ENCODE results near the gene SNCAIP.

Gene SNCAIP

GRCh38 chr5:122435761-122436160, 123.7 kb downstream of the SNCAIP start:
- Histone ChIP-seq H3K27me3 (ENCODE audit: insufficient read depth, poor library complexity, severe bottlenecking) (no peaks in the 10 kb centered on the region), H3K4me3 (replicated peaks; ENCODE audit: insufficient read depth, low read length) (no peak overlapping the region), H3K27ac (replicated peaks) (no peak overlapping the region)
- TF ChIP-seq GABPA (IDR thresholded peaks at IDR 0.05; ENCODE audit: low read depth) (no peak), REST (IDR thresholded peaks at IDR 0.05; ENCODE audit: insufficient replicate concordance, low read depth) (no peak), POLR2AphosphoS5 (IDR thresholded peaks at IDR 0.05; ENCODE audit: low read depth) (no peak), CTCF (IDR thresholded peaks at IDR 0.05; ENCODE audit: insufficient read depth, low read length) (no peak), SPI1 (IDR thresholded peaks at IDR 0.05; ENCODE audit: borderline replicate concordance, low read depth) (no peak)
- no peak for DNase-seq (ENCODE audit: low read depth in 1 of 2, low spot score in 1 of 2)

GRCh38 chr5:122436615-122437014, 124.6 kb downstream of the SNCAIP start:
- Histone ChIP-seq H3K27ac (replicated peaks) (no peak overlapping the region), H3K4me3 (replicated peaks; ENCODE audit: insufficient read depth, low read length) (no peak overlapping the region), H3K27me3 (ENCODE audit: insufficient read depth, poor library complexity, severe bottlenecking) (no peaks in the 10 kb centered on the region)
- DNase-seq (ENCODE audit: low read depth in 1 of 2, low spot score in 1 of 2), result no peak
- TF ChIP-seq GABPA (IDR thresholded peaks at IDR 0.05; ENCODE audit: low read depth) (no peak), SPI1 (IDR thresholded peaks at IDR 0.05; ENCODE audit: borderline replicate concordance, low read depth) (no peak)

- DNase-seq (ENCODE audit: low read depth in 1 of 2, low spot score in 1 of 2), result no peak
- Histone ChIP-seq H3K27me3 (ENCODE audit: insufficient read depth, poor library complexity, severe bottlenecking) (no peaks in the 10 kb centered on the region), H3K4me3 (replicated peaks; ENCODE audit: insufficient read depth, low read length) (no peak overlapping the region), H3K27ac (replicated peaks) (no peak overlapping the region)
- TF ChIP-seq POLR2AphosphoS5 (IDR thresholded peaks at IDR 0.05; ENCODE audit: low read depth), result no peak
- TF ChIP-seq GABPA (IDR thresholded peaks at IDR 0.05; ENCODE audit: low read depth), result no peak
- TF ChIP-seq CTCF (IDR thresholded peaks at IDR 0.05; ENCODE audit: insufficient read depth, low read length), result no peak
Observed at GRCh38 chr5:122439645-122440044, 127.6 kb downstream of the SNCAIP start.

GRCh38 chr5:122442938-122443337, 130.9 kb downstream of the SNCAIP start:
- TF ChIP-seq POLR2AphosphoS5 (IDR thresholded peaks at IDR 0.05; ENCODE audit: low read depth) (no peak), SPI1 (IDR thresholded peaks at IDR 0.05; ENCODE audit: borderline replicate concordance, low read depth) (no peak), GABPA (IDR thresholded peaks at IDR 0.05; ENCODE audit: low read depth) (no peak), REST (IDR thresholded peaks at IDR 0.05; ENCODE audit: insufficient replicate concordance, low read depth) (no peak), CTCF (IDR thresholded peaks at IDR 0.05; ENCODE audit: insufficient read depth, low read length) (no peak)
- Histone ChIP-seq H3K27me3 (ENCODE audit: insufficient read depth, poor library complexity, severe bottlenecking) (no peaks in the 10 kb centered on the region), H3K4me3 (replicated peaks; ENCODE audit: insufficient read depth, low read length) (no peak overlapping the region), H3K27ac (replicated peaks) (no peak overlapping the region)
- no peak for DNase-seq (ENCODE audit: low read depth in 1 of 2, low spot score in 1 of 2)
